HG03108 (cell line): ENCODE results near the gene CERT1.
"Not testable (repeated sequence)": the region's sequence is repeated elsewhere in the genome, so short reads cannot be mapped to it uniquely, and the experiment has no call there.

Experiments used
- ATAC-seq: cut with Tn5 transposase; IDR thresholded peaks from one replicate; pipeline ENCODE4 v1.9.1; 2021; ENCODE audit warnings: moderate library complexity; ENCODE audit not compliant: unreplicated experiment

Gene CERT1

GRCh38 chr5:75511435-75512382 lies at the start of gene CERT1, which contains the start of gene POLK:
Gene CERT1, minus strand, starts transcription at chr5:75511629. Its CDS starts 422 bp downstream, at chr5:75511207.
Gene POLK, plus strand, starts transcription at chr5:75511891.
- ATAC-seq: peak; percentile 77

GRCh38 chr5:75560655-75561054 lies 49.2 kb upstream of the CERT1 start:
- ATAC-seq: not testable (repeated sequence)

- ATAC-seq: no peak
Measured at GRCh38 chr5:75558981-75559632, 47.7 kb upstream of the CERT1 start.

GRCh38 chr5:75558221-75558620 lies 46.8 kb upstream of the CERT1 start:
- no peak for ATAC-seq

- ATAC-seq: no peak
Measured at GRCh38 chr5:75553358-75553757, 41.9 kb upstream of the CERT1 start.

- ATAC-seq: no peak
Measured at GRCh38 chr5:75552764-75553163, 41.3 kb upstream of the CERT1 start.

- ATAC-seq: no peak
Measured at GRCh38 chr5:75551471-75551870, 40.0 kb upstream of the CERT1 start.

GRCh38 chr5:75550597-75550996 lies 39.2 kb upstream of the CERT1 start:
- no peak for ATAC-seq

GRCh38 chr5:75547812-75548211 lies 36.4 kb upstream of the CERT1 start:
- ATAC-seq: no peak

GRCh38 chr5:75546830-75547229 lies 35.4 kb upstream of the CERT1 start:
- no peak for ATAC-seq

GRCh38 chr5:75545131-75545530 lies 33.7 kb upstream of the CERT1 start:
- ATAC-seq: no peak

GRCh38 chr5:75538211-75538610 lies 26.8 kb upstream of the CERT1 start:
- no peak for ATAC-seq

- no peak for ATAC-seq
Measured at GRCh38 chr5:75536694-75537360, 25.4 kb upstream of the CERT1 start.

GRCh38 chr5:75536147-75536546 lies 24.7 kb upstream of the CERT1 start:
- no peak for ATAC-seq

GRCh38 chr5:75534734-75535133 lies 23.3 kb upstream of the CERT1 start:
- ATAC-seq: no peak

GRCh38 chr5:75533716-75534115 lies 22.3 kb upstream of the CERT1 start:
- not testable (repeated sequence) for ATAC-seq

- no peak for ATAC-seq
Measured at GRCh38 chr5:75532190-75532589, 20.8 kb upstream of the CERT1 start.

- ATAC-seq: no peak
Measured at GRCh38 chr5:75529185-75529584, 17.8 kb upstream of the CERT1 start.

GRCh38 chr5:75526070-75526469 lies 14.6 kb upstream of the CERT1 start:
- ATAC-seq: no peak

- no peak for ATAC-seq
Measured at GRCh38 chr5:75525344-75525743, 13.9 kb upstream of the CERT1 start.

GRCh38 chr5:75524591-75524990 lies 13.2 kb upstream of the CERT1 start:
- no peak for ATAC-seq
